ENCODE measurements around the gene RABGGTA.

RABGGTA gene

GRCh38 chr14:24279301-24280186 is 8.1 kb upstream of the RABGGTA start:
- peak; percentile 70 to 84 (median 82) for DNase-seq

- no peak for DNase-seq
Observed at GRCh38 chr14:24278424-24278823, 7.0 kb upstream of the RABGGTA start.

GRCh38 chr14:24277606-24278321 is 6.4 kb upstream of the RABGGTA start:
- DNase-seq, result peak; percentile 80 to 85 (median 84)

GRCh38 chr14:24277071-24277470 is 5.7 kb upstream of the RABGGTA start:
- DNase-seq, result peak in 1 of 3 donors; percentile 28

GRCh38 chr14:24274101-24274543 is 2.7 kb upstream of the RABGGTA start:
- DNase-seq, result peak; percentile 73 to 88 (median 85)

GRCh38 chr14:24273422-24273998 is 2.1 kb upstream of the RABGGTA start:
- DNase-seq, result peak in 2 of 3 donors; percentile 35 to 43

GRCh38 chr14:24272467-24272866 is 1.1 kb upstream of the RABGGTA start:
- DNase-seq, result peak in 1 of 3 donors; percentile 26

- DNase-seq, result no peak
Observed at GRCh38 chr14:24271834-24272263, 452 bp upstream of the RABGGTA start.

- no peak for DNase-seq
Observed at GRCh38 chr14:24270537-24271133, 762 bp downstream of the RABGGTA start.

GRCh38 chr14:24269910-24270536 is 1.4 kb downstream of the RABGGTA start:
- DNase-seq, result no peak

- no peak for DNase-seq
Observed at GRCh38 chr14:24269368-24269767, 2.0 kb downstream of the RABGGTA start.

GRCh38 chr14:24268225-24268624 is 3.2 kb downstream of the RABGGTA start:
- DNase-seq, result no peak

- no peak for DNase-seq
Observed at GRCh38 chr14:24267516-24267915, 3.9 kb downstream of the RABGGTA start.

- DNase-seq, result no peak
Observed at GRCh38 chr14:24266344-24267244, 4.8 kb downstream of the RABGGTA start.

- no peak for DNase-seq
Observed at GRCh38 chr14:24264298-24264697, 7.1 kb downstream of the RABGGTA start.

GRCh38 chr14:24263848-24264247 is 7.5 kb downstream of the RABGGTA start:
- DNase-seq, result no peak

GRCh38 chr14:24262821-24263733 is 8.3 kb downstream of the RABGGTA start, which contains the start of gene TGM1:
Gene TGM1 (minus strand): TSS chr14:24263177. CDS start chr14:24262352, 825 bp downstream.
- no peak for DNase-seq

GRCh38 chr14:24261969-24262327 is 9.4 kb downstream of the RABGGTA start:
- DNase-seq, result no peak

GRCh38 chr14:24261256-24261968 is 10.0 kb downstream of the RABGGTA start:
- DNase-seq, result no peak

- no peak for DNase-seq
Observed at GRCh38 chr14:24260780-24261157, 10.6 kb downstream of the RABGGTA start.
